MM.1S (cell line): Measurements from ENCODE around the gene CRYM.
A peak's percentile ranks its signal among the peaks of the same experiment; 100 is the strongest.
"Not testable (repeated sequence)": the region's sequence is repeated elsewhere in the genome, so short reads cannot be mapped to it uniquely, and the experiment has no call there.

Experiments used
- DNase-seq: peaks from one replicate; pipeline ENCODE4 v3.0.0-alpha.2; 2015
- H2AFZ ChIP-seq: fragments of 300-600 bp; sonication (generic); 2 replicates; pipeline ENCODE4 v1.6.0; 2016; ENCODE audit warnings: antibody characterized with exemption, low read length
- H3F3A ChIP-seq: fragments of 300-600 bp; sonication (generic); 2 replicates; pipeline ENCODE4 v1.6.1; 2016; ENCODE audit warnings: mild to moderate bottlenecking, antibody characterized with exemption, low read length, moderate library complexity, mixed read lengths; ENCODE audit not compliant: insufficient read depth
- H3K27ac ChIP-seq: fragments of 300-600 bp; sonication (generic); 2 replicates; pipeline ENCODE4 v1.5.1; 2016; ENCODE audit warnings: mild to moderate bottlenecking, low read length
- H3K27me3 ChIP-seq: fragments of 300-600 bp; sonication (generic); replicated peaks from 2 replicates; pipeline ENCODE4 v1.6.0; 2016; ENCODE audit warnings: low read length; ENCODE audit not compliant: insufficient read depth
- H3K36me3 ChIP-seq: fragments of 300-600 bp; sonication (generic); replicated peaks from 2 replicates; pipeline ENCODE4 v1.6.1; 2016; ENCODE audit warnings: mild to moderate bottlenecking, low read length, mixed read lengths; ENCODE audit not compliant: insufficient read depth
- H3K4me1 ChIP-seq: fragments of 300-600 bp; sonication (generic); 2 replicates; pipeline ENCODE4 v1.6.1; 2016; ENCODE audit warnings: low read length, mixed read lengths
- H3K4me2 ChIP-seq: fragments of 300-600 bp; sonication (generic); 2 replicates; pipeline ENCODE4 v1.6.0; 2016; ENCODE audit warnings: low read depth, low read length
- H3K4me3 ChIP-seq: fragments of 300-600 bp; sonication (generic); 2 replicates; pipeline ENCODE4 v1.5.1; 2016; ENCODE audit warnings: low read length, mixed read lengths
- H3K79me2 ChIP-seq: fragments of 300-600 bp; sonication (generic); 2 replicates; pipeline ENCODE4 v1.6.1; 2016; ENCODE audit warnings: mixed run types, low read length, mixed read lengths
- H3K9ac ChIP-seq: fragments of 300-600 bp; sonication (generic); 2 replicates; pipeline ENCODE4 v1.6.1; 2016; ENCODE audit warnings: low read length, mixed read lengths
- H3K9me2 ChIP-seq: fragments of 300-600 bp; sonication (generic); replicated peaks from 2 replicates; pipeline ENCODE4 v1.6.1; 2016; ENCODE audit warnings: mild to moderate bottlenecking, low read length, mixed read lengths; ENCODE audit not compliant: insufficient read depth
- H3K9me3 ChIP-seq: fragments of 300-600 bp; sonication (generic); replicated peaks from 2 replicates; pipeline ENCODE4 v1.6.1; 2016; ENCODE audit warnings: mild to moderate bottlenecking, low read length, mixed read lengths; ENCODE audit not compliant: insufficient read depth
- H4K20me1 ChIP-seq: fragments of 300-600 bp; sonication (generic); 2 replicates; pipeline ENCODE4 v1.6.1; 2016; ENCODE audit warnings: mild to moderate bottlenecking, low read length, moderate library complexity, mixed read lengths; ENCODE audit not compliant: insufficient read depth
- CTCF ChIP-seq: fragments of 300-600 bp; sonication (generic); IDR thresholded peaks from 2 replicates; pipeline ENCODE4 v1.5.1; 2016; ENCODE audit warnings: antibody characterized with exemption, low read length, mixed read lengths
- EZH2 ChIP-seq: fragments of 300-600 bp; sonication (generic); optimal IDR thresholded peaks from 2 replicates; pipeline ENCODE3; 2017; ENCODE audit warnings: low read depth, mild to moderate bottlenecking, antibody characterized with exemption, low read length, mixed read lengths
- EZH2phosphoT487 ChIP-seq: fragments of 300-600 bp; sonication (generic); IDR thresholded peaks from 2 replicates; pipeline ENCODE4 v1.6.1; 2018; ENCODE audit warnings: antibody characterized with exemption, low read length

CRYM gene

GRCh38 chr16:21277927-21278706 is at the start of gene CRYM:
Gene CRYM, minus strand, starts transcription at chr16:21278290. Its CDS starts 39 bp downstream, at chr16:21278251.
- Histone ChIP-seq H3K4me3 (peak within 1 kb of the TSS; percentile 60), H3K27me3 (no peaks in the 10 kb centered on the region), H3K27ac (no peak within 1 kb of the TSS), H4K20me1 (no peaks in the 10 kb centered on the region), H3K9ac (no peak within 1 kb of the TSS), H3K4me2 (peak within 1 kb of the TSS; percentile 97), H3K9me2 (no peaks in the 10 kb centered on the region), H3K4me1 (no peaks in the 10 kb centered on the region), H3K9me3 (no peaks in the 10 kb centered on the region), H2AFZ (peak within 1 kb of the TSS; percentile 92), H3F3A (no peaks in the 10 kb centered on the region), H3K36me3 (no peaks in the 10 kb centered on the region), H3K79me2 (no peaks in the 10 kb centered on the region)
- TF ChIP-seq CTCF = peak; percentile 85
- no peak for TF ChIP-seq EZH2
- no peak for TF ChIP-seq EZH2phosphoT487
- DNase-seq = peak; percentile 70

GRCh38 chr16:21327046-21327445 is 49.0 kb upstream of the CRYM start:
- H2AFZ ChIP-seq = no peak overlapping the region
- H3K4me3 ChIP-seq = no peak overlapping the region
- no peak overlapping the region for H3K4me2 ChIP-seq
- no peaks in the 10 kb centered on the region for H3K36me3 ChIP-seq
- H3K9me2 ChIP-seq = no peaks in the 10 kb centered on the region
- TF ChIP-seq EZH2 (no peak), CTCF (no peak), EZH2phosphoT487 (no peak)
- H4K20me1 ChIP-seq = no peaks in the 10 kb centered on the region
- H3K4me1 ChIP-seq = peaks cover 16% of the 10 kb centered on the region
- no peak overlapping the region for H3K9ac ChIP-seq
- no peak for DNase-seq
- H3F3A ChIP-seq = peaks cover 10% of the 10 kb centered on the region; the same call in 1 of the 2 replicates
- H3K27me3 ChIP-seq = no peaks in the 10 kb centered on the region
- no peaks in the 10 kb centered on the region for H3K79me2 ChIP-seq
- H3K9me3 ChIP-seq = no peaks in the 10 kb centered on the region
- H3K27ac ChIP-seq = no peak overlapping the region

- no peak overlapping the region for H3K9ac ChIP-seq
- H3K27me3 ChIP-seq = no peaks in the 10 kb centered on the region
- H3K4me3 ChIP-seq = no peak overlapping the region
- H3K9me3 ChIP-seq = no peaks in the 10 kb centered on the region
- no peaks in the 10 kb centered on the region for H3K79me2 ChIP-seq
- peaks cover 16% of the 10 kb centered on the region for H3K4me1 ChIP-seq
- no peak for DNase-seq
- H3F3A ChIP-seq = peaks cover 10% of the 10 kb centered on the region; the same call in 1 of the 2 replicates
- no peaks in the 10 kb centered on the region for H3K9me2 ChIP-seq
- H3K36me3 ChIP-seq = no peaks in the 10 kb centered on the region
- no peak overlapping the region for H3K27ac ChIP-seq
- H4K20me1 ChIP-seq = no peaks in the 10 kb centered on the region
- H2AFZ ChIP-seq = no peak overlapping the region
- TF ChIP-seq EZH2 (no peak), EZH2phosphoT487 (no peak)
- H3K4me2 ChIP-seq = no peak overlapping the region
Measured at GRCh38 chr16:21326459-21326858, 48.4 kb upstream of the CRYM start.

GRCh38 chr16:21324267-21324666 is 46.2 kb upstream of the CRYM start:
- Histone ChIP-seq H3K9me2 (no peaks in the 10 kb centered on the region), H3K9me3 (no peaks in the 10 kb centered on the region), H3K9ac (no peak overlapping the region), H3K36me3 (no peaks in the 10 kb centered on the region), H2AFZ (no peak overlapping the region), H3K4me2 (peak overlapping the region; percentile 35), H3K4me1 (peaks cover 16% of the 10 kb centered on the region), H3K79me2 (no peaks in the 10 kb centered on the region), H3K4me3 (no peak overlapping the region), H3K27ac (no peak overlapping the region), H4K20me1 (no peaks in the 10 kb centered on the region), H3F3A (peaks cover 10% of the 10 kb centered on the region; the same call in 1 of the 2 replicates), H3K27me3 (no peaks in the 10 kb centered on the region)
- peak; percentile 76 for DNase-seq
- TF ChIP-seq EZH2phosphoT487 = no peak
- TF ChIP-seq CTCF = no peak
- no peak for TF ChIP-seq EZH2

GRCh38 chr16:21322251-21322650 is 44.2 kb upstream of the CRYM start:
- peaks cover 16% of the 10 kb centered on the region for H3K4me1 ChIP-seq
- not testable (repeated sequence) for H3K27ac ChIP-seq, H3K79me2 ChIP-seq, H3K4me3 ChIP-seq, DNase-seq, H2AFZ ChIP-seq, H3K9me2 ChIP-seq, H3K36me3 ChIP-seq, H3K4me2 ChIP-seq, H3F3A ChIP-seq, H4K20me1 ChIP-seq, H3K9ac ChIP-seq, H3K27me3 ChIP-seq, H3K9me3 ChIP-seq
